Measurements from ENCODE around the gene EXOC1. TPM values are rescaled to one million over a fixed set of nuclear protein-coding genes. Genes with fewer than 3 reads are reported as not detected.

Gene EXOC1
- total RNA-seq, 1 donor from 2014 or later: 28.9 TPM

DNA sequence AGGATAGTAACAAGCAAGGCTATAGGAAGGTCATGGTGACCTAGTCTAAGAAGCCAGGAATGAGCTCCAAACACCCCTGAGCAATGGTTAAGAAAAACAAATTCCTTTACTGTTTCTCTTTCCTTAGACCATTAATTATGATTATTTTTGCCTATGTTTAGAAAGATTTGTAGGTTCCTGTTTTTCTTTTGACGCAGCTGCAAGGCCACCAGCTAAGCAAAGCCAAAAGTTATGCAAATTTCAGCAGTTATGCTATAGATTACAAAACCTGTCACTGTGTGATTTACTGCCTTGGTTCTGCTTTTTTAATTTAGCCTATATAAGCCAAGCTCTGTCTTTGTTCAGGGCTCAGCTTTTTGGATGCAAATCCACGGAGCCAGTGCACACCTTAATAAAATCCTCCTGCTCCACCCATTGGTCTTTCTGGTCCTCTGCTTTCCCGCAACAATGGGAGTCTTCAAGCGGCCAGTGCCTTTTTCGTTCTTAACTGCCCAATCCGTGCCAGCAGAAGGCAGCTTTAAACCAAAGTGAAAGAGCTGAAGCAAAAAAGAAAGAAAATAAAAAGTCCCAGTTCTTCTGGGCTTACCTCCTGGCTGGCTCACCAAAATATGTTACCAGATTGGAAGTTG is 93.9 kb downstream of the EXOC1 start:
- peak overlapping the region; percentile 93 for H3K27ac Mint-ChIP-seq (ENCODE audit: unreplicated experiment)
- no peaks in the 10 kb centered on the region for H3K9me3 Mint-ChIP-seq (ENCODE audit: low read depth)

GRCh38 chr4:55947912-55948725 is 94.7 kb downstream of the EXOC1 start:
- Mint-ChIP-seq H3K4me3 (ENCODE audit: unreplicated experiment) (peak overlapping the region; percentile 69), H3K36me3 (ENCODE audit: low read depth) (peaks cover 1% of the 10 kb centered on the region), H3K9me3 (ENCODE audit: low read depth) (no peaks in the 10 kb centered on the region), H3K27me3 (ENCODE audit: low read depth) (no peaks in the 10 kb centered on the region), H3K27ac (ENCODE audit: unreplicated experiment) (peak overlapping the region; percentile 93), H3K4me1 (ENCODE audit: low read depth) (peaks cover 35% of the 10 kb centered on the region)
- TF ChIP-seq CTCF (IDR thresholded peaks at IDR 0.05): no peak
- no peak for DNase-seq (ENCODE audit: low spot score)

More for the DNA sequence above, 93.9 kb downstream of the EXOC1 start:
- peak overlapping the region; percentile 69 for H3K4me3 Mint-ChIP-seq (ENCODE audit: unreplicated experiment)
- no peaks in the 10 kb centered on the region for H3K27me3 Mint-ChIP-seq (ENCODE audit: low read depth)
- peaks cover 35% of the 10 kb centered on the region for H3K4me1 Mint-ChIP-seq (ENCODE audit: low read depth)
- peaks cover under 1% of the 10 kb centered on the region for H3K36me3 Mint-ChIP-seq (ENCODE audit: low read depth)
- DNase-seq (ENCODE audit: low spot score): no peak
- TF ChIP-seq CTCF (IDR thresholded peaks at IDR 0.05): no peak

DNA sequence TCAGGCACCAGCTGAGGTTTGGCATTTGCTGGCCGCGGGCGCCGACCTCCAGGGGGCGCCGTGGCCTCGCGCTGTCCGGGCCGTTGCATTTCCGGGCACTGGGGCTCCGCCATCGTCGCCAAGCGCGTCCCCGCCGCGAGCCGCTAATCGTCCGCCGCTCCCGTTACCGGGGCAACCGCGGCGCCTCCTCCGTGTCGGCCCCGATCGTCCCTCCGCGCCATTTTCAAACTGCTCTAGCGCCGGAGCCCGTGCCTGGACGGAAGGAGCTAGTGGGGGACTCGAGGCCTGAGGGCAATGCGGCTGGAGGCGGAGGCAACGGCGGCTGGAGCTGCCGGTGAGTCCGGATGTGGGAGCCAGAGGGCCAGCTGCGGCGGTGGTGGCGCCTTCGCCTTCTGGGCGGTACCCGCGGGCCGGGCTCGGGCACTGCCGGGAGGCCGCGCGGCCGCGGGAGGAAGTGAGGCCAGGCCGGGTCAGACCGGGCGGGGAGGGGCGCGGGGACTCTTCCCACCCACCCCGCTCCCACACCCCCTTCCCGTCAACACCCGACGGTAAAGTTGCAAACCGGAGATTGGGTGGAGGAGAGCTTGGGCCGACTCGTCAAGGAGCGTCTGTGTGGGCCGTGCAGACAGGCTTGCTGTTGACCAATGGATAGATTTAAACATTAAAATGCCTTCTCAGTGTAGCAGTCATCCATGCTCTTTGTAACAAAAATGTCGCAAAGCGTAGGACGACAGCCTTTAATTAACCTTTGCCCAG is 95.5 kb downstream of the EXOC1 start, which contains the start of gene CEP135:
Gene CEP135, plus strand, starts transcription at position 220 of the 756 bp plus-strand sequence. CDS start 3,186 bp downstream, outside the sequence.
- Mint-ChIP-seq H3K9me3 (ENCODE audit: low read depth) (no peaks in the 10 kb centered on the region), H3K4me3 (ENCODE audit: unreplicated experiment) (peak within 1 kb of the TSS; percentile 69), H3K27me3 (ENCODE audit: low read depth) (no peaks in the 10 kb centered on the region), H3K36me3 (ENCODE audit: low read depth) (peaks cover 1% of the 10 kb centered on the region), H3K4me1 (ENCODE audit: low read depth) (peaks cover 35% of the 10 kb centered on the region), H3K27ac (ENCODE audit: unreplicated experiment) (peak within 1 kb of the TSS; percentile 93)
- peak; percentile 99 for TF ChIP-seq CTCF (IDR thresholded peaks at IDR 0.05)
- DNase-seq (ENCODE audit: low spot score): peak; percentile 98

- TF ChIP-seq CTCF (IDR thresholded peaks at IDR 0.05): no peak
These were observed 96.0 kb downstream of the EXOC1 start for GRCh38 chr4:55949482-55949802.

More at GRCh38 chr4:55949482-55949802, 96.0 kb downstream of the EXOC1 start:
- H3K36me3 Mint-ChIP-seq (ENCODE audit: low read depth): peaks cover 4% of the 10 kb centered on the region
- H3K4me3 Mint-ChIP-seq (ENCODE audit: unreplicated experiment): peak overlapping the region; percentile 69
- peak overlapping the region; percentile 91 for H3K27ac Mint-ChIP-seq (ENCODE audit: unreplicated experiment)
- H3K27me3 Mint-ChIP-seq (ENCODE audit: low read depth): no peaks in the 10 kb centered on the region
- H3K9me3 Mint-ChIP-seq (ENCODE audit: low read depth): no peaks in the 10 kb centered on the region
- DNase-seq (ENCODE audit: low spot score): no peak
- H3K4me1 Mint-ChIP-seq (ENCODE audit: low read depth): peaks cover 35% of the 10 kb centered on the region

Measured in chondrocyte (in vitro differentiated cells).